Glutamatergic neuron (in vitro differentiated cells): ENCODE results near the gene RING1. TPM values are rescaled to one million over a fixed set of nuclear protein-coding genes. Genes with fewer than 3 reads are reported as not detected.
A peak's percentile ranks its signal among the peaks of the same experiment; 100 is the strongest.

ENCODE experiments used
- DNase-seq: peaks from one replicate; pipeline ENCODE4 v3.0.0; 2022
- H3K27ac Mint-ChIP-seq: one replicate; pipeline ENCODE4 v1.8.0; 2020; ENCODE audit warnings: mild to moderate bottlenecking, mixed read lengths, inconsistent platforms; ENCODE audit not compliant: unreplicated experiment
- H3K27me3 Mint-ChIP-seq: one replicate; pipeline ENCODE4 v1.8.0; 2020; ENCODE audit warnings: mild to moderate bottlenecking, moderate library complexity, mixed read lengths, inconsistent platforms; ENCODE audit not compliant: unreplicated experiment
- H3K36me3 Mint-ChIP-seq: one replicate; pipeline ENCODE4 v1.8.0; 2020; ENCODE audit warnings: mild to moderate bottlenecking, mixed read lengths, inconsistent platforms; ENCODE audit not compliant: unreplicated experiment
- H3K4me1 Mint-ChIP-seq: one replicate; pipeline ENCODE4 v1.8.0; 2020; ENCODE audit warnings: mild to moderate bottlenecking, low read depth, mixed read lengths, inconsistent platforms; ENCODE audit not compliant: unreplicated experiment
- H3K4me3 Mint-ChIP-seq: one replicate; pipeline ENCODE4 v1.8.0; 2020; ENCODE audit warnings: mild to moderate bottlenecking, mixed read lengths, inconsistent platforms; ENCODE audit not compliant: unreplicated experiment
- H3K9me3 Mint-ChIP-seq: one replicate; pipeline ENCODE4 v1.8.0; 2020; ENCODE audit warnings: mild to moderate bottlenecking, moderate library complexity, mixed read lengths, inconsistent platforms; ENCODE audit not compliant: unreplicated experiment
- total RNA-seq: library from RNA; stranded (reverse); fragmentation: NEBNext Ultra II Directional; extraction: Animal tissue kit (Norgen Biotek cat#: 25700); gene quantifications from one replicate; pipeline ENCODE4 v1.2.1, GENCODE V29; 2021; ENCODE audit not compliant: unreplicated experiment
- TF ChIP-seq, protein P1 (sequence below): fragments of 200-600 bp; sonication (generic); IDR thresholded peaks from one replicate; pipeline ENCODE4 v1.5.0; 2021; ENCODE audit not compliant: partially characterized antibody, unreplicated experiment

Gene RING1
- total RNA-seq, 1 donor from 2014 or later: 37.3 TPM

DNA sequence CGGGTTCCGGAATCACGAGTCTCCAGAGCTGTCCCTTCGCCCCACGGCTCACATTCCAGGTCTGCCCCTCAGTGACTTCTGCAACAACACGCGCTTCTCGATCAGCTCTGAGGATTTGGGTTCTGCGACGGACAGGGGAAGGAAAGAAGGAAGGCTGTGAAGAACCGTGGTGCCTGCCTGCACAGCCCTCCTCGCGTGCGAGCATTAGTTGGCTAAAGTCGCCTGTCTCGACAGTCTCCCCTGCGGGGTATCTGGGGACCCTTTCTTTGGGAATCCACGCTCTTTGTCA lies 40.3 kb downstream of the RING1 start:
- Mint-ChIP-seq H3K4me3 (peak overlapping the region; percentile 97), H3K36me3 (no peaks in the 10 kb centered on the region), H3K4me1 (peaks cover 18% of the 10 kb centered on the region), H3K9me3 (peaks cover 3% of the 10 kb centered on the region), H3K27me3 (peaks cover 10% of the 10 kb centered on the region), H3K27ac (peak overlapping the region; percentile 79)
- no peak for DNase-seq
- TF ChIP-seq, protein P1, sequence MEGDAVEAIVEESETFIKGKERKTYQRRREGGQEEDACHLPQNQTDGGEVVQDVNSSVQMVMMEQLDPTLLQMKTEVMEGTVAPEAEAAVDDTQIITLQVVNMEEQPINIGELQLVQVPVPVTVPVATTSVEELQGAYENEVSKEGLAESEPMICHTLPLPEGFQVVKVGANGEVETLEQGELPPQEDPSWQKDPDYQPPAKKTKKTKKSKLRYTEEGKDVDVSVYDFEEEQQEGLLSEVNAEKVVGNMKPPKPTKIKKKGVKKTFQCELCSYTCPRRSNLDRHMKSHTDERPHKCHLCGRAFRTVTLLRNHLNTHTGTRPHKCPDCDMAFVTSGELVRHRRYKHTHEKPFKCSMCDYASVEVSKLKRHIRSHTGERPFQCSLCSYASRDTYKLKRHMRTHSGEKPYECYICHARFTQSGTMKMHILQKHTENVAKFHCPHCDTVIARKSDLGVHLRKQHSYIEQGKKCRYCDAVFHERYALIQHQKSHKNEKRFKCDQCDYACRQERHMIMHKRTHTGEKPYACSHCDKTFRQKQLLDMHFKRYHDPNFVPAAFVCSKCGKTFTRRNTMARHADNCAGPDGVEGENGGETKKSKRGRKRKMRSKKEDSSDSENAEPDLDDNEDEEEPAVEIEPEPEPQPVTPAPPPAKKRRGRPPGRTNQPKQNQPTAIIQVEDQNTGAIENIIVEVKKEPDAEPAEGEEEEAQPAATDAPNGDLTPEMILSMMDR: peak; percentile 68

DNA sequence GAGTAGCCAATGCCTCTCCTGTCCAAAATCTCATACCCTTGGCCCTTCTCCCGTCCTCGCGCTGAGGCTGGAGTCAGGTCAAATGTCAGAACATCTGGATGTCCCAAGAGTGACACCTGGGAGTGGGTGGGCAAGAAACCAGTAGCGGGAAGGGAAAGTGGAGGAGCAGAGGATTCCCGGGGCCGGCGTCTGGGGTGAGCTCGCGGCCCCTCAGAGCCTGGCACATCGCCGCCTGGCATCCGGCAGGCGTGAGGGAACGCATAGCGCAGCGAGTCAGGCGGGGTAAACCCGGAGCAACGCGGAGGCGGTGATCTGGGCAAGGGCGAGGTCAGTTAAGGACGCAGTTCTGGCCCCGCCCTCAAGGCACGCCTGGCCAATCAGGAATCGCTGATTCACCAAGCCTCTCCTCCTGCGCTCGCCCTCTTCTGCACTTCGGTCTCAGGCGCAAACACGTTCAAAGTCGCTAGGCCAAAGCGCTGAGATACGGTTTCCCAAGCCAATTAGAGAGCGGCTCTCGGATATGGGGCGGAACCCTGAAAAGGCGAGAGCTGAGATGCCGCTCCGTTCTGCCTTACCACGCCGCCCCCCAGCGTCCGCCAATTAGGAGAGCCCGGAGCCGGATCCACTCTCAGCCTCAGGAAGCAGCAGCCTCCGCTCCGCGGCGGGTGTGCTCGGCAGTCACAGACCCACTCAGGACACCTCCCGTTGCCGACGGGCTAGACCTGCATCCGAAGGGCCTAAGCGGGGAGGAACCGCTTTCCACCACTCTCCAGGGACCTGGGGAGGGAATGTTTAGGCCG lies 40.8 kb downstream of the RING1 start:
- peak overlapping the region; percentile 84 for H3K27ac Mint-ChIP-seq
- TF ChIP-seq, protein P1: no peak
- H3K4me3 Mint-ChIP-seq: peak overlapping the region; percentile 97
- peak; percentile 96 for DNase-seq
- H3K27me3 Mint-ChIP-seq: peaks cover 8% of the 10 kb centered on the region
- H3K36me3 Mint-ChIP-seq: no peaks in the 10 kb centered on the region
- peaks cover 3% of the 10 kb centered on the region for H3K9me3 Mint-ChIP-seq
- H3K4me1 Mint-ChIP-seq: peaks cover 18% of the 10 kb centered on the region

DNA sequence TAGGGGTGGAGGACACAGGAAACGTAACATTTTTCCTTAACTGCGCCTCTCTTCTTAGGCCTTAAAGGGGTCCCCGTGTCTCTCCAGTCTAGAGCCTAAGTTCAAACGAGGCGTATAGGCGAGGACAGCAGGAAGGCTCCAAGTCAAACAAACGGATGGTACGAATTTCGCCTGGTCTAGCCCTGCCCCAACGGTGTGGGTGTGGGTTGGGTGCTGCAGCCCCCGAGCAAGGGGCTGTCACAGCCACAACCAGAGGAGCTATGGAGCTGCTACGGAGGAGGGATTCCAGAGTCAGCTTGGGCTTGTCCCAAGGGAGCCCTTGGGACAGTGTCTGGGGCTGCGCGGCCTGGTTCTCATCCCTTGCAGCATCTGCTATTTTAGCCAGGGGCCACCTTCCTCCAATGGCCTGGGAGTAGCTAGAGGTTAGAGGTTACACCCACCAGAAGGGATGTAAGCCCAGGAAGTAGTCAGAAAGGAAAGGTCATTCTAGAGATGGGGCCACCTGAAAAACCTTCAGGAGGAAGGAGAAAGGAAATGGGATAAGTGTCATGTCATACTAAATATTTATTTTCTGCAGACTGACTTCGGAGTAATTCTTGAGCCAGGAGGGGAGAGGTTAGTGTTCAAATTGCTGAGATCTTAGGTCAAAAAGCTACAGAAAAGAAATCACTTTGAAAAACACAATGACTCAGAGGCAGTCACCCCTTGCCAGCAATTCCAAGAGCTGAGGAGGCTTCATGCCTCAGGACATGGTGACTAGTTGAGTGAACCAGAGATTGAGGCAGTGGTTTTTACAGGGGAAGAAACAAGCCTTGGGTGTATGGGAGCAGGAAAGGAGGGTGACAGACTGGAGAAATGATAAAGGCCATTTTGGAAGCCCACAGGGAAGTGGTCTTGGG lies 41.7 kb downstream of the RING1 start:
- peaks cover 3% of the 10 kb centered on the region for H3K9me3 Mint-ChIP-seq
- H3K27ac Mint-ChIP-seq: peak overlapping the region; percentile 84
- H3K36me3 Mint-ChIP-seq: no peaks in the 10 kb centered on the region
- peak overlapping the region; percentile 97 for H3K4me3 Mint-ChIP-seq
- H3K27me3 Mint-ChIP-seq: peaks cover 8% of the 10 kb centered on the region
- TF ChIP-seq, protein P1: no peak
- DNase-seq: peak; percentile 65
- peaks cover 18% of the 10 kb centered on the region for H3K4me1 Mint-ChIP-seq

DNA sequence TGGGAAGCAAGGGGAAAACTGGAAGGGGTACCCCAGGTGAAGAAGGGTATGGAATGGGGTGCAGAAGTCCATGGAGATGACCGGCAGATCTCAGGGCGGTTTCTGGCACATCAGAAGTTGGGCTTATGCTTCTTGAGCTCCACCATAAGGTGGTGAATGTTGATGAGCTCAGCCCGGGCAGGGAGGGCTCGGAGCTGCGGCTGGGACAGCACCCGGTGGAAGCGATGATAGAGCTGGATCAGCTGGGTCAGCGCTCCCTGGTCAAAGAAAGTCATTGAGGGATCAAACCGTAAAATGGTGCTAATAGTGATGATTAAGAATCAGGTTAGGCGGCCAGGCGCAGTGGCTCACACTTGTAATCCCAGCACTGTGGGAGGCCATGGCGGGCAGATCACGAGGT lies 42.4 kb downstream of the RING1 start:
- H3K4me3 Mint-ChIP-seq: peak overlapping the region; percentile 97
- peaks cover 8% of the 10 kb centered on the region for H3K27me3 Mint-ChIP-seq
- peaks cover 3% of the 10 kb centered on the region for H3K9me3 Mint-ChIP-seq
- TF ChIP-seq, protein P1: no peak
- H3K36me3 Mint-ChIP-seq: no peaks in the 10 kb centered on the region
- H3K27ac Mint-ChIP-seq: peak overlapping the region; percentile 84
- no peak for DNase-seq
- H3K4me1 Mint-ChIP-seq: peaks cover 18% of the 10 kb centered on the region
